MM.1S (cell line): ENCODE data around the gene ARHGAP26.

Experiments
- DNase-seq: peaks from one replicate; pipeline ENCODE4 v3.0.0-alpha.2; 2015
- H2AFZ ChIP-seq: fragments of 300-600 bp; sonication (generic); 2 replicates; pipeline ENCODE4 v1.6.0; 2016; ENCODE audit warnings: antibody characterized with exemption, low read length
- H3F3A ChIP-seq: fragments of 300-600 bp; sonication (generic); 2 replicates; pipeline ENCODE4 v1.6.1; 2016; ENCODE audit warnings: mild to moderate bottlenecking, antibody characterized with exemption, low read length, moderate library complexity, mixed read lengths; ENCODE audit not compliant: insufficient read depth
- H3K27ac ChIP-seq: fragments of 300-600 bp; sonication (generic); 2 replicates; pipeline ENCODE4 v1.5.1; 2016; ENCODE audit warnings: mild to moderate bottlenecking, low read length
- H3K27me3 ChIP-seq: fragments of 300-600 bp; sonication (generic); replicated peaks from 2 replicates; pipeline ENCODE4 v1.6.0; 2016; ENCODE audit warnings: low read length; ENCODE audit not compliant: insufficient read depth
- H3K36me3 ChIP-seq: fragments of 300-600 bp; sonication (generic); replicated peaks from 2 replicates; pipeline ENCODE4 v1.6.1; 2016; ENCODE audit warnings: mild to moderate bottlenecking, low read length, mixed read lengths; ENCODE audit not compliant: insufficient read depth
- H3K4me1 ChIP-seq: fragments of 300-600 bp; sonication (generic); 2 replicates; pipeline ENCODE4 v1.6.1; 2016; ENCODE audit warnings: low read length, mixed read lengths
- H3K4me2 ChIP-seq: fragments of 300-600 bp; sonication (generic); 2 replicates; pipeline ENCODE4 v1.6.0; 2016; ENCODE audit warnings: low read depth, low read length
- H3K4me3 ChIP-seq: fragments of 300-600 bp; sonication (generic); 2 replicates; pipeline ENCODE4 v1.5.1; 2016; ENCODE audit warnings: low read length, mixed read lengths
- H3K79me2 ChIP-seq: fragments of 300-600 bp; sonication (generic); 2 replicates; pipeline ENCODE4 v1.6.1; 2016; ENCODE audit warnings: mixed run types, low read length, mixed read lengths
- H3K9ac ChIP-seq: fragments of 300-600 bp; sonication (generic); 2 replicates; pipeline ENCODE4 v1.6.1; 2016; ENCODE audit warnings: low read length, mixed read lengths
- H3K9me2 ChIP-seq: fragments of 300-600 bp; sonication (generic); replicated peaks from 2 replicates; pipeline ENCODE4 v1.6.1; 2016; ENCODE audit warnings: mild to moderate bottlenecking, low read length, mixed read lengths; ENCODE audit not compliant: insufficient read depth
- H3K9me3 ChIP-seq: fragments of 300-600 bp; sonication (generic); replicated peaks from 2 replicates; pipeline ENCODE4 v1.6.1; 2016; ENCODE audit warnings: mild to moderate bottlenecking, low read length, mixed read lengths; ENCODE audit not compliant: insufficient read depth
- H4K20me1 ChIP-seq: fragments of 300-600 bp; sonication (generic); 2 replicates; pipeline ENCODE4 v1.6.1; 2016; ENCODE audit warnings: mild to moderate bottlenecking, low read length, moderate library complexity, mixed read lengths; ENCODE audit not compliant: insufficient read depth
- EZH2 ChIP-seq: fragments of 300-600 bp; sonication (generic); optimal IDR thresholded peaks from 2 replicates; pipeline ENCODE3; 2017; ENCODE audit warnings: low read depth, mild to moderate bottlenecking, antibody characterized with exemption, low read length, mixed read lengths
- EZH2phosphoT487 ChIP-seq: fragments of 300-600 bp; sonication (generic); IDR thresholded peaks from 2 replicates; pipeline ENCODE4 v1.6.1; 2018; ENCODE audit warnings: antibody characterized with exemption, low read length
- TF ChIP-seq, protein P1 (sequence below): fragments of 300-600 bp; sonication (generic); IDR thresholded peaks from 2 replicates; pipeline ENCODE4 v1.5.1; 2016; ENCODE audit warnings: antibody characterized with exemption, low read length, mixed read lengths

Gene ARHGAP26

DNA sequence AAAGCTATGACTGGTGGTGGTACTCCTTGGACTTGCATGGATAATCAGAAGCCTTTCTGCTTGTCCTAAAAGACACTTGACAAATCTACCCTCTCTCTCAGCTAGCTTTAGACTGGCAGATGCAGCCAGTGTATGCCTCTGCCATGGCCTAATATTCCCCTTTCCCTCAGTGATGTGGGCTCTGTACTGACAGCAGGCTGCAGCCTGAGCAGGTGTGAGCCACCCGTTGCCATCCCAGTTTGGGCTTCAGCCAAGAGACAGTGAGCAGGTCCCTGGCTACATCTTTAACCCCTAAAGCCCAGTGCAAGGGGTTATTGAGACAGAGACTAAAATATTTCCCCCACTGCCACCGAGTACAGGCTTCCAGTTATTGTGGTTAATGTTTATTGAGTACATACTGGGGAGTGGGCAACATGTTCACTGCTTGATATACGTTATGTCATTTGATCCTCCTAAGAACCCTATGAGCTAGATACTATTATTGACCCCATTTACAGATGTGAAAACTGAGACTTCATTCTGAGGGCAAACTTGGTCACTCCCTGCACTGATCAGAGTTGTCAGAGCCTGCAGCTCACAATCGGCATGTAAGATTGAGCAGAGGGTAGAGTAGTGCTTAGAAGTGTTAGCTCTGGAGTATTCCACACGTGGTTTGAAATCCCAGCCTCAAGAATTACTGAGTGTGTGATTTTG, 254.2 kb downstream of the ARHGAP26 start:
- Histone ChIP-seq H3K79me2 (no peaks in the 10 kb centered on the region), H3K4me2 (no peak overlapping the region), H3K9ac (no peak overlapping the region), H3K36me3 (no peaks in the 10 kb centered on the region), H3K9me3 (no peaks in the 10 kb centered on the region), H2AFZ (no peak overlapping the region), H4K20me1 (no peaks in the 10 kb centered on the region), H3F3A (no peaks in the 10 kb centered on the region), H3K4me1 (no peaks in the 10 kb centered on the region), H3K4me3 (no peak overlapping the region), H3K27ac (no peak overlapping the region), H3K27me3 (no peaks in the 10 kb centered on the region), H3K9me2 (no peaks in the 10 kb centered on the region)
- no peak for DNase-seq
- no peak for TF ChIP-seq EZH2
- no peak for TF ChIP-seq EZH2phosphoT487
- TF ChIP-seq, protein P1, sequence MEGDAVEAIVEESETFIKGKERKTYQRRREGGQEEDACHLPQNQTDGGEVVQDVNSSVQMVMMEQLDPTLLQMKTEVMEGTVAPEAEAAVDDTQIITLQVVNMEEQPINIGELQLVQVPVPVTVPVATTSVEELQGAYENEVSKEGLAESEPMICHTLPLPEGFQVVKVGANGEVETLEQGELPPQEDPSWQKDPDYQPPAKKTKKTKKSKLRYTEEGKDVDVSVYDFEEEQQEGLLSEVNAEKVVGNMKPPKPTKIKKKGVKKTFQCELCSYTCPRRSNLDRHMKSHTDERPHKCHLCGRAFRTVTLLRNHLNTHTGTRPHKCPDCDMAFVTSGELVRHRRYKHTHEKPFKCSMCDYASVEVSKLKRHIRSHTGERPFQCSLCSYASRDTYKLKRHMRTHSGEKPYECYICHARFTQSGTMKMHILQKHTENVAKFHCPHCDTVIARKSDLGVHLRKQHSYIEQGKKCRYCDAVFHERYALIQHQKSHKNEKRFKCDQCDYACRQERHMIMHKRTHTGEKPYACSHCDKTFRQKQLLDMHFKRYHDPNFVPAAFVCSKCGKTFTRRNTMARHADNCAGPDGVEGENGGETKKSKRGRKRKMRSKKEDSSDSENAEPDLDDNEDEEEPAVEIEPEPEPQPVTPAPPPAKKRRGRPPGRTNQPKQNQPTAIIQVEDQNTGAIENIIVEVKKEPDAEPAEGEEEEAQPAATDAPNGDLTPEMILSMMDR = no peak

DNA sequence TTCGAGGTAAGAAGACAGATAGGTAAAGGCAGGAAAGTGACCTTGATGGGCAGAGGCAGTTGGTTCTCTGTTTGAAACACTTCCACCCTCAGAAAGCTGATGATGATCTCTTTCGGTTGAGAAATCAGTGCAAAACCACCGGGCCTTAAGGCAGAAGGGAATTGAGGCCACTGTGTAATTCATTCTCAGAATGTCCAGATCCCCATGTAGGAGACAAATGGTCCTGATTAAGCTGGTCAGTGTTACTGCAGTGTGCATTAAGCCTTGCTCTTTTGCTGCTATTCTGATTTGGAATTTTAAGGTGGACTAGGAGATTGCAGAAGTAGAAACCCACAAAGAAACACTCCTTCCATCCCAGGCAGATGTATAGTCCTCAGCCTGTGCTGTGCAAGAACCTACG, 255.2 kb downstream of the ARHGAP26 start:
- H3K9ac ChIP-seq = no peak overlapping the region
- H3K4me2 ChIP-seq = no peak overlapping the region
- H3K27ac ChIP-seq = no peak overlapping the region
- H3K36me3 ChIP-seq = no peaks in the 10 kb centered on the region
- H3K4me3 ChIP-seq = no peak overlapping the region
- no peaks in the 10 kb centered on the region for H3K27me3 ChIP-seq
- DNase-seq = no peak
- peaks cover 7% of the 10 kb centered on the region for H3K4me1 ChIP-seq
- H2AFZ ChIP-seq = no peak overlapping the region
- no peaks in the 10 kb centered on the region for H4K20me1 ChIP-seq
- no peaks in the 10 kb centered on the region for H3K9me2 ChIP-seq
- H3K79me2 ChIP-seq = no peaks in the 10 kb centered on the region
- no peaks in the 10 kb centered on the region for H3F3A ChIP-seq
- no peaks in the 10 kb centered on the region for H3K9me3 ChIP-seq
- TF ChIP-seq, protein P1 = no peak
- TF ChIP-seq EZH2 (no peak), EZH2phosphoT487 (no peak)

DNA sequence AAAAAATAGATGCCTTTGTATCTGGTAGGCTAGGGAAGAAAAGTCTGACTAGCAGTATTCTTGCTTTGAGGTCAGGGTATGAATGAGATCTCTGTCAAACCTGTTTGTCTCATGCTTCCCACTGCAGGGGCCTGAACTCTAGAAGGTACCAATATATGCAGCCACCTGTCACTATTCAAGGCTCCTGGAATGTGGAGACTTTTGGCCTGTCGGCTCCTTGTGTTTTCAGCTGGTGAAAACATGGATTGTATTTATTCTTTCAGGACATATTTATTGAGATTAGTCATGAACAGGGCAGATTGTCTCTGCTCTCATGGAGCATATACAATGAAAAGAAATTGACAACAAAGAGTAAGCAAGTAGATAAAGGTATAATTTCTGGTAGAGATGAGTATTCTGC, 255.8 kb downstream of the ARHGAP26 start:
- Histone ChIP-seq H3K27ac (no peak overlapping the region), H3F3A (no peaks in the 10 kb centered on the region), H3K36me3 (no peaks in the 10 kb centered on the region), H3K79me2 (no peaks in the 10 kb centered on the region), H3K9me3 (no peaks in the 10 kb centered on the region), H3K4me1 (peaks cover 13% of the 10 kb centered on the region), H2AFZ (no peak overlapping the region), H3K9ac (no peak overlapping the region), H4K20me1 (no peaks in the 10 kb centered on the region), H3K27me3 (no peaks in the 10 kb centered on the region), H3K4me2 (no peak overlapping the region), H3K4me3 (no peak overlapping the region), H3K9me2 (no peaks in the 10 kb centered on the region)
- no peak for TF ChIP-seq EZH2phosphoT487
- TF ChIP-seq, protein P1 = no peak
- TF ChIP-seq EZH2 = no peak
- no peak for DNase-seq
